A549 treated with RU486 at 1 μM for 4 hours (cell line): ENCODE data around the gene LRGUK. TPM values are rescaled to one million over a fixed set of nuclear protein-coding genes. Genes with fewer than 3 reads are reported as not detected.

Experiments used
- total RNA-seq: library from RNA; stranded (reverse); fragments of 200-300 nt; extraction: Qiagen RNA extraction; gene quantifications from 5 replicates; pipeline ENCODE4 v1.2.3, GENCODE V29; 2022; ENCODE audit warnings: low read depth

The LRGUK gene
- total RNA-seq, result 0.28 to 0.53 TPM (median 0.35 TPM) in 5 replicates

DNA sequence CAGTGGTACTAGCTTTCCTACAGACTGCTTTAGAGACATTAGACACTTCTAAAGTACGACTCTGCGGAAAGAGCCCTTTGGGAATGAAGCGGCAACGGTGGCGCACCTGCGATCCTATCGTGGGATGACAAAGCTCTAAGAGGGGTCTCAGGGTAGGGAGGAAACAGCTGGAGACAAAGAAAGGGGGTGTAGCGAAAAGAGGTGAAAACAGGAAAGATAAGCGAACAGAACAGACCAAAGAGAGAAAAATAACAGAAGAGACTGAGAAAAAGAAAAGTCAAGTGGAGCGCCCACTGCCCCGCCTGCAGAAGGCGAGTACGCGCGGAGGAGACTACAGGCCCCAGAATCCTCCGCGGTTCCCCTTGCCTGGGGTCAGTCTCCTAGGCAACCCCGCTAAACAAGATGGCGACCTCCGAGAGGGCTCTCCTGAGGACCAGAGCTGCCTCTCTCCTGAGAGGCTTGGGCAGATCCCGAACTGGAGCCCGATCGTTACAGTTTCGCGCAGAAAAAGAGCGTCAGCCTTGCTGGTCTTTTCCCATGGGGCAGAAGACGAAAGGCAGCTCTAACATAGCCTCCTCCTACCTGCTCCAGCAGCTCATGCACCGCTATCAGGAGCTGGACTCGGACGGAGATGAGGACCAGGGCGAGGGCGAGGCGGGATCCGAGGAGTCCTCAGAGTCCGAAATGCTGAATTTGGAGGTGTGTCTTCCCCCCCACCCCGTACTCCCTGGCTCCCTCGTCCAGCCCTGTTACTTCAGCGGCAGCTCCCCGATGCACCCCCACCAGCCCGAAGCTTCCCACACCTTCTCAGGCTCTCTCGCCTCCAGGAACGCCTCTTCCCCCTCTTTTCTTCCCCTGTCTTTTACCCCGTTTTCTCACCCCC, at the start of gene LRGUK:
Gene LRGUK (plus strand): TSS at position 375 of the 883 bp plus-strand sequence. CDS start 28 bp downstream, at position 403.

Other genes with a start within 250 kb of the LRGUK start
- 26.6 to 40.6 TPM (median 32.4 TPM) in 5 replicates for gene SLC35B4, start 189.6 kb downstream of the LRGUK start, total RNA-seq